HepG2 (cell line): ENCODE results near the gene ATP11A. TPM values are rescaled to one million over a fixed set of nuclear protein-coding genes. Genes with fewer than 3 reads are reported as not detected.
A peak's percentile ranks its signal among the peaks of the same experiment; 100 is the strongest.

Experiments
- MTF2 ChIP-seq: sonication (generic); formaldehyde crosslinking; IDR thresholded peaks from 2 replicates; pipeline ENCODE4 v1.5.0; 2020; ENCODE audit warnings: missing genetic modification reagents, borderline replicate concordance
- MXI1 ChIP-seq: IDR thresholded peaks from 3 replicates; pipeline ENCODE4 v1.6.1; 2012; ENCODE audit warnings: low read depth, low read length, inconsistent platforms, borderline replicate concordance
- NFKB2 ChIP-seq: sonication (generic); formaldehyde crosslinking; IDR thresholded peaks from 2 replicates; pipeline ENCODE4 v1.4.0; 2020; ENCODE audit warnings: missing genetic modification reagents, borderline replicate concordance
- RBAK ChIP-seq: sonication (generic); formaldehyde crosslinking; IDR thresholded peaks from 2 replicates; pipeline ENCODE4 v1.5.1; 2020; ENCODE audit warnings: mild to moderate bottlenecking, missing genetic modification reagents
- RELA ChIP-seq: sonication (generic); formaldehyde crosslinking; IDR thresholded peaks from 2 replicates; pipeline ENCODE4 v1.4.0; 2020; ENCODE audit warnings: missing genetic modification reagents
- RNF2 ChIP-seq: fragments of 450-650 bp; conservative IDR thresholded peaks from 2 replicates; pipeline ENCODE4 v1.6.1; 2016; ENCODE audit warnings: low read depth
- SMAD1 ChIP-seq: sonication (generic); formaldehyde crosslinking; IDR thresholded peaks from 2 replicates; pipeline ENCODE4 v1.4.0; 2020; ENCODE audit warnings: missing genetic modification reagents, low read depth, mild to moderate bottlenecking, borderline replicate concordance
- ZNF34 ChIP-seq: sonication (generic); formaldehyde crosslinking; IDR thresholded peaks from 2 replicates; pipeline ENCODE4 v1.4.0; 2020; ENCODE audit warnings: mild to moderate bottlenecking, missing genetic modification reagents, borderline replicate concordance
- ZNF468 ChIP-seq: sonication (generic); formaldehyde crosslinking; IDR thresholded peaks from 2 replicates; pipeline ENCODE4 v1.8.0; 2022; ENCODE audit warnings: mild to moderate bottlenecking, moderate library complexity, missing genetic modification reagents
- ZNF569 ChIP-seq: sonication (generic); formaldehyde crosslinking; IDR thresholded peaks from 2 replicates; pipeline ENCODE4 v1.5.0; 2020; ENCODE audit warnings: mild to moderate bottlenecking, missing genetic modification reagents, moderate library complexity, borderline replicate concordance
- ZNF572 ChIP-seq: sonication (generic); formaldehyde crosslinking; IDR thresholded peaks from 2 replicates; pipeline ENCODE4 v1.5.1; 2020; ENCODE audit warnings: mild to moderate bottlenecking, missing genetic modification reagents
- ZNF589 ChIP-seq: sonication (generic); formaldehyde crosslinking; conservative IDR thresholded peaks from 2 replicates; pipeline ENCODE4 v1.8.0; 2022; ENCODE audit warnings: mild to moderate bottlenecking, moderate library complexity, missing genetic modification reagents
- ZNF615 ChIP-seq: sonication (generic); formaldehyde crosslinking; IDR thresholded peaks from 2 replicates; pipeline ENCODE4 v1.5.0; 2020; ENCODE audit warnings: mild to moderate bottlenecking, missing genetic modification reagents, borderline replicate concordance
- polyA plus RNA-seq, 8 experiments: library from polyadenylated mRNA; depleted of rRNA in 3 of 8; stranded (reverse) in 7 of 8; unstranded in 1 of 8; fragments of >200 nt; fragmentation: Illumina TruSeq in 4 of 8; extraction: Trizol in 4 of 8; gene quantifications; 2 replicates each; pipeline versions ENCODE4 v1.2.1 to v1.2.3, GENCODE V29; 2011 to 2016; ENCODE audit warnings: low read depth in 4 of 8, missing spikeins in 1 of 8, mixed read lengths in 1 of 8; ENCODE audit not compliant: insufficient read depth in 1 of 8
- total RNA-seq, 5 experiments: library from RNA; depleted of rRNA; stranded (reverse); fragments of >200 nt; fragmentation: Illumina TruSeq; extraction: Trizol; gene quantifications; 2 replicates each; pipeline ENCODE4 v1.2.3, GENCODE V29; 2016; ENCODE audit warnings: low read depth in 1 of 5
- TF ChIP-seq, protein P1 (sequence below): sonication (generic); formaldehyde crosslinking; IDR thresholded peaks from 2 replicates; pipeline ENCODE4 v1.9.0; 2021; ENCODE audit warnings: mild to moderate bottlenecking, missing genetic modification reagents
- TF ChIP-seq, protein P2 (sequence below): conservative IDR thresholded peaks from 2 replicates; pipeline ENCODE4 v1.6.1; 2018; ENCODE audit warnings: missing genetic modification reagents
- TF ChIP-seq, protein P3 (sequence below): sonication (generic); formaldehyde crosslinking; IDR thresholded peaks from 2 replicates; pipeline ENCODE4 v1.4.0; 2020; ENCODE audit warnings: missing genetic modification reagents, mild to moderate bottlenecking, borderline replicate concordance
- TF ChIP-seq, protein P4 (sequence below): sonication (generic); formaldehyde crosslinking; IDR thresholded peaks from 2 replicates; pipeline ENCODE4 v1.4.0; 2020; ENCODE audit warnings: missing genetic modification reagents, borderline replicate concordance

The ATP11A gene
- total and polyA plus RNA-seq, 2 of the 13 experiments (the other 11 are each of a cell fraction or from before 2014, with no cell fraction given) = 18.4 to 20.1 TPM

DNA sequence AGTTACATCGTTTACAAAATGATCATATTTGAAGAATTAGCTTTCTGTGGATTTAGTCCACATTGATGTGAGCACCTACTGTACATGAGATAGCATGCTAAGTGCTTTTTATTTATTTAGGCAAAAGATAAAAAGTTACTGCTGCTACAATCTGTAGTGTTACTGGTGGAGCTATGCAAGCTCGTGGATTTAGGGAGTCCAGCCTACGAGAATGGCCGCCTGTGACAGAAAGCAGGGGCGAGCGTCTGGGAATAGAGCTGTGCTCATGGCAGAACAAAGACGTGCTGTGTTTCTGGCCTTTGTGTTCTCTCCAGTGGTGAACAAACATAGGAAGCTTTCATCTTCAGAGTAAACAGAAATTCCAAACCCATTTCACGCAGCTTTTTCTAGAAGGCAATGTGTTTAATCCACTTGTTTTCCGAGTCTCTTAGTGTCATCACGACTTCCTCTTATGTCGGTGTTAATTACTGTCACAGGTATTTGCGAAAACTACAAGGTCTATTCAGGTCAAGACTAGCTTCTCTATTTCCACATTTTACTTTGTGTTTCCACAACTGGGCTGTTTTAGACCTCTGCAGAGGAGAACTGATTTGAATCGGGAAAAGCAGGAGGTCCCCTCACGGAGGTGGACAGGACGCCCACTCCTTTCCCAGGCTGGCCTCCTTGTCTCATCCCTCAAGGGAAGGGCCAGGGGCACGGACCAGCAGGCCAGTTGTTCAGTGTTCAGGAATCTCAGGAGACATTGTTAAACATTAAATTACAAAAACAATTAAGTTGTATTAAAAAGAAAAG is 67.3 kb downstream of the ATP11A start (continued):
- TF ChIP-seq, protein P1, sequence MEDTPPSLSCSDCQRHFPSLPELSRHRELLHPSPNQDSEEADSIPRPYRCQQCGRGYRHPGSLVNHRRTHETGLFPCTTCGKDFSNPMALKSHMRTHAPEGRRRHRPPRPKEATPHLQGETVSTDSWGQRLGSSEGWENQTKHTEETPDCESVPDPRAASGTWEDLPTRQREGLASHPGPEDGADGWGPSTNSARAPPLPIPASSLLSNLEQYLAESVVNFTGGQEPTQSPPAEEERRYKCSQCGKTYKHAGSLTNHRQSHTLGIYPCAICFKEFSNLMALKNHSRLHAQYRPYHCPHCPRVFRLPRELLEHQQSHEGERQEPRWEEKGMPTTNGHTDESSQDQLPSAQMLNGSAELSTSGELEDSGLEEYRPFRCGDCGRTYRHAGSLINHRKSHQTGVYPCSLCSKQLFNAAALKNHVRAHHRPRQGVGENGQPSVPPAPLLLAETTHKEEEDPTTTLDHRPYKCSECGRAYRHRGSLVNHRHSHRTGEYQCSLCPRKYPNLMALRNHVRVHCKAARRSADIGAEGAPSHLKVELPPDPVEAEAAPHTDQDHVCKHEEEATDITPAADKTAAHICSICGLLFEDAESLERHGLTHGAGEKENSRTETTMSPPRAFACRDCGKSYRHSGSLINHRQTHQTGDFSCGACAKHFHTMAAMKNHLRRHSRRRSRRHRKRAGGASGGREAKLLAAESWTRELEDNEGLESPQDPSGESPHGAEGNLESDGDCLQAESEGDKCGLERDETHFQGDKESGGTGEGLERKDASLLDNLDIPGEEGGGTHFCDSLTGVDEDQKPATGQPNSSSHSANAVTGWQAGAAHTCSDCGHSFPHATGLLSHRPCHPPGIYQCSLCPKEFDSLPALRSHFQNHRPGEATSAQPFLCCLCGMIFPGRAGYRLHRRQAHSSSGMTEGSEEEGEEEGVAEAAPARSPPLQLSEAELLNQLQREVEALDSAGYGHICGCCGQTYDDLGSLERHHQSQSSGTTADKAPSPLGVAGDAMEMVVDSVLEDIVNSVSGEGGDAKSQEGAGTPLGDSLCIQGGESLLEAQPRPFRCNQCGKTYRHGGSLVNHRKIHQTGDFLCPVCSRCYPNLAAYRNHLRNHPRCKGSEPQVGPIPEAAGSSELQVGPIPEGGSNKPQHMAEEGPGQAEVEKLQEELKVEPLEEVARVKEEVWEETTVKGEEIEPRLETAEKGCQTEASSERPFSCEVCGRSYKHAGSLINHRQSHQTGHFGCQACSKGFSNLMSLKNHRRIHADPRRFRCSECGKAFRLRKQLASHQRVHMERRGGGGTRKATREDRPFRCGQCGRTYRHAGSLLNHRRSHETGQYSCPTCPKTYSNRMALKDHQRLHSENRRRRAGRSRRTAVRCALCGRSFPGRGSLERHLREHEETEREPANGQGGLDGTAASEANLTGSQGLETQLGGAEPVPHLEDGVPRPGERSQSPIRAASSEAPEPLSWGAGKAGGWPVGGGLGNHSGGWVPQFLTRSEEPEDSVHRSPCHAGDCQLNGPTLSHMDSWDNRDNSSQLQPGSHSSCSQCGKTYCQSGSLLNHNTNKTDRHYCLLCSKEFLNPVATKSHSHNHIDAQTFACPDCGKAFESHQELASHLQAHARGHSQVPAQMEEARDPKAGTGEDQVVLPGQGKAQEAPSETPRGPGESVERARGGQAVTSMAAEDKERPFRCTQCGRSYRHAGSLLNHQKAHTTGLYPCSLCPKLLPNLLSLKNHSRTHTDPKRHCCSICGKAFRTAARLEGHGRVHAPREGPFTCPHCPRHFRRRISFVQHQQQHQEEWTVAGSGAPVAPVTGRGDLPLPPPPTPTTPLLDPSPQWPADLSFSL (CRISPR knock-in tag) = no peak
- TF ChIP-seq ZNF468 (no peak), ZNF34 (CRISPR knock-in tag) (no peak), RNF2 (no peak; the same call in 1 of the 2 replicates), ZNF569 (CRISPR knock-in tag) (no peak), MXI1 (peak; percentile 30; the same call in 1 of the 3 replicates), ZNF572 (no peak), MTF2 (CRISPR knock-in tag) (no peak), NFKB2 (CRISPR knock-in tag) (no peak), ZNF615 (no peak; the same call in 1 of the 2 replicates), RBAK (CRISPR knock-in tag) (no peak), SMAD1 (CRISPR knock-in tag) (no peak), RELA (CRISPR knock-in tag) (no peak), ZNF589 (CRISPR knock-in tag) (no peak)
- TF ChIP-seq, protein P2, sequence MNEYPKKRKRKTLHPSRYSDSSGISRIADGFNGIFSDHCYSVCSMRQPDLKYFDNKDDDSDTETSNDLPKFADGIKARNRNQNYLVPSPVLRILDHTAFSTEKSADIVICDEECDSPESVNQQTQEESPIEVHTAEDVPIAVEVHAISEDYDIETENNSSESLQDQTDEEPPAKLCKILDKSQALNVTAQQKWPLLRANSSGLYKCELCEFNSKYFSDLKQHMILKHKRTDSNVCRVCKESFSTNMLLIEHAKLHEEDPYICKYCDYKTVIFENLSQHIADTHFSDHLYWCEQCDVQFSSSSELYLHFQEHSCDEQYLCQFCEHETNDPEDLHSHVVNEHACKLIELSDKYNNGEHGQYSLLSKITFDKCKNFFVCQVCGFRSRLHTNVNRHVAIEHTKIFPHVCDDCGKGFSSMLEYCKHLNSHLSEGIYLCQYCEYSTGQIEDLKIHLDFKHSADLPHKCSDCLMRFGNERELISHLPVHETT (CRISPR knock-in tag) = peak; percentile 53; the same call in 1 of the 2 replicates
- TF ChIP-seq, protein P3, sequence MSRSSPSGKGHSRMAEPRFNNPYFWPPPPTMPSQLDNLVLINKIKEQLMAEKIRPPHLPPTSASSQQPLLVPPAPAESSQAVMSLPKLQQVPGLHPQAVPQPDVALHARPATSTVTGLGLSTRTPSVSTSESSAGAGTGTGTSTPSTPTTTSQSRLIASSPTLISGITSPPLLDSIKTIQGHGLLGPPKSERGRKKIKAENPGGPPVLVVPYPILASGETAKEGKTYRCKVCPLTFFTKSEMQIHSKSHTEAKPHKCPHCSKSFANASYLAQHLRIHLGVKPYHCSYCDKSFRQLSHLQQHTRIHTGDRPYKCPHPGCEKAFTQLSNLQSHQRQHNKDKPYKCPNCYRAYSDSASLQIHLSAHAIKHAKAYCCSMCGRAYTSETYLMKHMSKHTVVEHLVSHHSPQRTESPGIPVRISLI = peak; percentile 85; the same call in 1 of the 2 replicates
- TF ChIP-seq, protein P4, sequence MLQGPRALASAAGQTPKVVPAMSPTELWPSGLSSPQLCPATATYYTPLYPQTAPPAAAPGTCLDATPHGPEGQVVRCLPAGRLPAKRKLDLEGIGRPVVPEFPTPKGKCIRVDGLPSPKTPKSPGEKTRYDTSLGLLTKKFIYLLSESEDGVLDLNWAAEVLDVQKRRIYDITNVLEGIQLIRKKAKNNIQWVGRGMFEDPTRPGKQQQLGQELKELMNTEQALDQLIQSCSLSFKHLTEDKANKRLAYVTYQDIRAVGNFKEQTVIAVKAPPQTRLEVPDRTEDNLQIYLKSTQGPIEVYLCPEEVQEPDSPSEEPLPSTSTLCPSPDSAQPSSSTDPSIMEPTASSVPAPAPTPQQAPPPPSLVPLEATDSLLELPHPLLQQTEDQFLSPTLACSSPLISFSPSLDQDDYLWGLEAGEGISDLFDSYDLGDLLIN (CRISPR knock-in tag) = no peak
